K562 (cell line): ENCODE data around the gene STARD13. TPM values are rescaled to one million over a fixed set of nuclear protein-coding genes. Genes with fewer than 3 reads are reported as not detected.

Source experiments
- ATAC-seq: fragments of 200-7000 bp; cut with Tn5 transposase; 3 replicates; pipeline ENCODE4 v1.9.1; 2020; ENCODE audit warnings: moderate library complexity
- BruUV-seq: library from RNA; stranded (reverse); fragments of 400-500 nt; replicated peaks from 2 replicates; lab custom pipeline; 2021; lab: Mats Ljungman, UMichigan
- CTCF ChIA-PET: fragments of 300-600 bp; formaldehyde crosslinking; extraction: SDS; loops from one replicate; lab custom pipeline; 2021; ENCODE audit warnings: low intra/inter-chr PET ratio; lab: Yijun Ruan, JAX
- POLR2A ChIA-PET: fragments of 300-600, 350-650 bp; sonication (Branson Sonifier 250); formaldehyde crosslinking; extraction: SDS; loops from one replicate; lab custom pipeline; 2021; ENCODE audit warnings: antibody characterized with exemption, inconsistent platforms; lab: Yijun Ruan, JAX
- DNase-seq, 4 experiments: peaks; one replicate each; pipeline versions ENCODE4 v3.0.0 to v3.0.0-alpha.2; 2011 to 2018; ENCODE audit warnings: low spot score in 3 of 4, mixed read lengths in 3 of 4; ENCODE audit errors: extremely low read depth in 1 of 4
- FAIRE-seq: peaks from 2 replicates; lab custom pipeline; 2011; peaks lifted over from hg19 to GRCh38; lab: Jason Lieb, UNC
- H2AFZ ChIP-seq: 2 replicates; pipeline ENCODE4 v1.6.0; 2011; ENCODE audit warnings: low read depth, low read length, control low read depth, inconsistent platforms
- H3K27ac ChIP-seq: fragments of 200-600 bp; 3 replicates; pipeline ENCODE4 v1.8.0; 2011; ENCODE audit warnings: low read depth, mild to moderate bottlenecking, control low read depth, inconsistent platforms, low read length, moderate library complexity, mixed read lengths; ENCODE audit errors: extremely low read depth
- H3K27me3 ChIP-seq, 2 experiments: fragments of 300-600 bp in 1 of 2; 2 replicates in 1 of 2; 3 replicates in 1 of 2; pipeline versions ENCODE4 v1.6.0 to v1.8.0; 2011; ENCODE audit warnings: inconsistent platforms in 2 of 2, low read length in 2 of 2, mild to moderate bottlenecking in 1 of 2, mixed read lengths in 1 of 2, moderate library complexity in 1 of 2; ENCODE audit not compliant: control insufficient read depth in 2 of 2, insufficient read depth in 2 of 2
- H3K36me3 ChIP-seq: fragments of 300-600 bp; 3 replicates; pipeline ENCODE4 v1.8.0; 2011; ENCODE audit warnings: mild to moderate bottlenecking, low read length, inconsistent platforms; ENCODE audit not compliant: control insufficient read depth, insufficient read depth
- H3K4me1 ChIP-seq, 2 experiments: fragments of 200-600 bp in 1 of 2; replicated peaks in 1 of 2; 2 replicates in 1 of 2; 3 replicates in 1 of 2; pipeline versions ENCODE4 v1.5.1 to v1.8.0; 2011; ENCODE audit warnings: inconsistent platforms in 2 of 2, low read length in 2 of 2, mild to moderate bottlenecking in 1 of 2, mixed read lengths in 1 of 2, moderate library complexity in 1 of 2; ENCODE audit not compliant: control insufficient read depth in 2 of 2, insufficient read depth in 2 of 2
- H3K4me2 ChIP-seq: 2 replicates; pipeline ENCODE4 v1.6.1; 2011; ENCODE audit warnings: low read length, control low read depth, inconsistent platforms, mixed read lengths; ENCODE audit not compliant: insufficient read depth
- H3K4me3 ChIP-seq: fragments of 200-600 bp; sonication (generic), shearing (Covaris generic); 2 replicates; pipeline ENCODE4 v1.5.1; 2016; ENCODE audit warnings: control low read depth, inconsistent platforms
- H3K79me2 ChIP-seq: fragments of 200-600 bp; 3 replicates; pipeline ENCODE4 v1.8.0; 2011; ENCODE audit warnings: low read length, inconsistent platforms; ENCODE audit not compliant: control insufficient read depth, insufficient read depth
- H3K9ac ChIP-seq, 2 experiments: 2 replicates each; pipeline versions ENCODE4 v1.6.0 to v1.6.1; 2011; ENCODE audit warnings: low read depth in 2 of 2, low read length in 2 of 2, control low read depth in 1 of 2, inconsistent platforms in 1 of 2, mild to moderate bottlenecking in 1 of 2, mixed read lengths in 1 of 2; ENCODE audit not compliant: insufficient read depth in 1 of 2
- H3K9me1 ChIP-seq: one replicate; pipeline ENCODE4 v1.6.0; 2011; ENCODE audit warnings: inconsistent platforms, mild to moderate bottlenecking, low read length, moderate library complexity; ENCODE audit not compliant: control insufficient read depth, insufficient read depth
- H3K9me3 ChIP-seq: replicated peaks from 2 replicates; pipeline ENCODE4 v1.5.1; 2011; ENCODE audit warnings: low read depth, low read length, inconsistent platforms; ENCODE audit not compliant: control insufficient read depth, insufficient read depth
- H4K20me1 ChIP-seq: replicated peaks from 2 replicates; pipeline ENCODE4 v1.6.1; 2011; ENCODE audit warnings: low read length, inconsistent platforms, mixed read lengths; ENCODE audit not compliant: control insufficient read depth, insufficient read depth
- CBX1 ChIP-seq: sonication (generic); IDR thresholded peaks from 2 replicates; pipeline ENCODE4 v1.6.1; 2016; ENCODE audit warnings: antibody characterized with exemption, low read depth, mild to moderate bottlenecking
- E2F1 ChIP-seq: sonication (generic); formaldehyde crosslinking; IDR thresholded peaks from 2 replicates; pipeline ENCODE4 v1.8.1; 2023; ENCODE audit warnings: mild to moderate bottlenecking, missing genetic modification reagents, moderate library complexity
- ETV1 ChIP-seq: fragments of 450-650 bp; conservative IDR thresholded peaks from 2 replicates; pipeline ENCODE4 v1.6.1; 2016; ENCODE audit warnings: missing genetic modification characterization, control low read depth, low read depth, missing compliant biosample characterization
- GATA2 ChIP-seq: sonication (generic); formaldehyde crosslinking; IDR thresholded peaks from 2 replicates; pipeline ENCODE4 v1.4.0; 2020; ENCODE audit warnings: mild to moderate bottlenecking, missing genetic modification reagents
- HCFC1 ChIP-seq: IDR thresholded peaks from 2 replicates; pipeline ENCODE4 v1.6.1; 2012; ENCODE audit warnings: low read depth, low read length, improper control_type of control experiment
- KLF6 ChIP-seq: fragments of 250-450 bp; sonication (Bioruptor Pico); IDR thresholded peaks from 2 replicates; pipeline ENCODE4 v1.4.0; 2020; ENCODE audit warnings: mild to moderate bottlenecking, moderate library complexity, borderline replicate concordance
- NR2F6 ChIP-seq: fragments of 450-650 bp; formaldehyde crosslinking; IDR thresholded peaks from 2 replicates; pipeline ENCODE4 v1.4.0; 2020; ENCODE audit warnings: mild to moderate bottlenecking
- RBM34 ChIP-seq: fragments of 200-400 bp; formaldehyde crosslinking; IDR thresholded peaks from 2 replicates; pipeline ENCODE4 v1.6.1; 2018; ENCODE audit warnings: low read length, borderline replicate concordance; ENCODE audit not compliant: insufficient read depth
- TCFL5 ChIP-seq: fragments of 250-450 bp; sonication (Bioruptor Pico); conservative IDR thresholded peaks from 2 replicates; pipeline ENCODE4 v1.6.1; 2021; ENCODE audit warnings: mild to moderate bottlenecking, moderate library complexity, matching md5 sums
- UBTF ChIP-seq, 2 experiments: IDR thresholded peaks; 2 replicates each; pipeline ENCODE4 v1.6.1; 2012; ENCODE audit warnings: improper control_type of control experiment in 2 of 2, low read depth in 2 of 2, low read length in 2 of 2, borderline replicate concordance in 1 of 2
- ZFP1 ChIP-seq: fragments of 450-650 bp; formaldehyde crosslinking; IDR thresholded peaks from 2 replicates; pipeline ENCODE4 v1.4.0; 2020; ENCODE audit warnings: mild to moderate bottlenecking, mixed read lengths
- ZNF445 ChIP-seq: fragments of 250-450 bp; sonication (Bioruptor Pico); IDR thresholded peaks from 2 replicates; pipeline ENCODE4 v1.4.0; 2020; ENCODE audit warnings: low read depth, mild to moderate bottlenecking, moderate library complexity
- ZNF785 ChIP-seq: fragments of 250-450 bp; sonication (Bioruptor Pico); IDR thresholded peaks from 2 replicates; pipeline ENCODE4 v1.4.0; 2020; ENCODE audit warnings: mild to moderate bottlenecking
- WGBS: fragments of 100-300 bp; shearing (Covaris generic); methylation state at CpG from one replicate; pipeline ENCODE4 v1.1.6; 2016; ENCODE audit warnings: low coverage, mixed read lengths; ENCODE audit not compliant: insufficient coverage; ENCODE audit errors: missing lambda C conversion rate; 5-methylcytosine and 5-hydroxymethylcytosine counted together
- in situ Hi-C: fragments of 300-500 bp; cut with MboI; formaldehyde crosslinking; loops from 4 replicates; pipeline ENCODE4 v1.15.0; 2018; ENCODE audit warnings: inconsistent platforms, mixed read lengths
- intact Hi-C: fragments of 100-400 bp; cut with micrococcal nuclease; formaldehyde crosslinking; loops from 2 replicates; pipeline ENCODE4 v1.14.2; 2022
- polyA plus RNA-seq, 8 experiments: library from polyadenylated mRNA; depleted of rRNA in 4 of 8; stranded (reverse) in 5 of 8; unstranded in 3 of 8; fragments of >200 nt; fragmentation: Nextera tagmentation in 2 of 8; fragmentation: Illumina TruSeq in 1 of 8; extraction: Ambion mirVana in 2 of 8; extraction: Trizol in 1 of 8; gene quantifications; 2 replicates each; pipeline versions ENCODE4 v1.2.1 to v1.2.3, GENCODE V29; 2011 to 2014; ENCODE audit warnings: inconsistent platforms in 1 of 8, missing spikeins in 1 of 8
- total RNA-seq, 7 experiments: library from RNA; depleted of rRNA in 6 of 7; stranded (reverse); fragments of >200 nt in 6 of 7; fragmentation: Illumina TruSeq in 2 of 7; extraction: Trizol in 2 of 7; gene quantifications; 2 replicates each; pipeline versions ENCODE4 v1.2.1 to v1.2.3, GENCODE V29; 2011 to 2021; ENCODE audit warnings: low replicate concordance in 1 of 7

The STARD13 gene
- total and polyA plus RNA-seq, 9 of the 15 experiments (the other 6 are each of a cell fraction or from before 2014, with no cell fraction given) = 0.11 TPM; not detected in 8

- H3K36me3 ChIP-seq = no peaks in the 10 kb centered on the region
- no peak for ATAC-seq
- H3K9me3 ChIP-seq = no peaks in the 10 kb centered on the region
- 0% methylated on average over 1 of the region's 1 CpG for WGBS
- no peaks in the 10 kb centered on the region for H3K27me3 ChIP-seq
- no peaks in the 10 kb centered on the region for H3K4me1 ChIP-seq
- BruUV-seq = no TSS peak
- no peak for FAIRE-seq
- no peaks in the 10 kb centered on the region for H3K79me2 ChIP-seq
- DNase-seq = no peak
- CTCF ChIA-PET = no interaction called here
- no peak overlapping the region for H3K27ac ChIP-seq
- POLR2A ChIA-PET = no interaction called here
- no peaks in the 10 kb centered on the region for H4K20me1 ChIP-seq
- TF ChIP-seq KLF6 (CRISPR knock-in tag) = no peak
- no peak for TF ChIP-seq RBM34
- TF ChIP-seq ZNF445 (CRISPR knock-in tag) = no peak
- TF ChIP-seq ETV1 (tag) = no peak
- TF ChIP-seq ZNF785 (CRISPR knock-in tag) = no peak
- TF ChIP-seq TCFL5 (CRISPR knock-in tag) = no peak
- H3K9ac ChIP-seq = no peak overlapping the region
- in situ Hi-C loops = no loop called here
- no peaks in the 10 kb centered on the region for H3K9me1 ChIP-seq
- no peak overlapping the region for H3K4me2 ChIP-seq
- H3K4me3 ChIP-seq = no peak overlapping the region
- intact Hi-C loops = no loop called here
- H2AFZ ChIP-seq = no peak overlapping the region
These were observed 31.3 kb upstream of the STARD13 start for GRCh38 chr13:33316890-33317289.

- in situ Hi-C loops = no loop called here
- BruUV-seq = no TSS peak
These were observed 27.9 kb upstream of the STARD13 start for GRCh38 chr13:33313504-33313903.

More at GRCh38 chr13:33313504-33313903, 27.9 kb upstream of the STARD13 start:
- Histone ChIP-seq H3K4me3 (no peak overlapping the region), H3K9ac (no peak overlapping the region), H3K9me1 (no peaks in the 10 kb centered on the region), H3K4me1 (no peaks in the 10 kb centered on the region), H3K27me3 (no peaks in the 10 kb centered on the region), H3K79me2 (no peaks in the 10 kb centered on the region), H3K36me3 (no peaks in the 10 kb centered on the region), H3K9me3 (no peaks in the 10 kb centered on the region)
- WGBS = 0% methylated on average over 1 of the region's 1 CpG
- CTCF ChIA-PET = no interaction called here
- no peak for ATAC-seq
- intact Hi-C loops = no loop called here
- no peak for TF ChIP-seq NR2F6 (CRISPR knock-in tag)
- TF ChIP-seq HCFC1 = no peak
- no peak for TF ChIP-seq CBX1
- TF ChIP-seq E2F1 (CRISPR knock-in tag) = no peak
- TF ChIP-seq UBTF (IDR thresholded peaks at IDR 0.05; ENCODE audit: borderline replicate concordance in 1 of 2, low read depth in 2 of 2, low read length in 2 of 2) = no peak
- TF ChIP-seq GATA2 = no peak
- TF ChIP-seq ZFP1 (CRISPR knock-in tag) = no peak
- TF ChIP-seq, all 486 proteins: peak for 0
- DNase-seq (no peak), FAIRE-seq (no peak)
- POLR2A ChIA-PET = no interaction called here
- H3K4me2 ChIP-seq = no peak overlapping the region
- no peaks in the 10 kb centered on the region for H4K20me1 ChIP-seq
- H3K27ac ChIP-seq = no peak overlapping the region
- no peak overlapping the region for H2AFZ ChIP-seq
